Heart left ventricle (tissue), 16 donors: ENCODE results near the gene AMBP. TPM values are rescaled to one million over a fixed set of nuclear protein-coding genes. Genes with fewer than 3 reads are reported as not detected.

Source experiments
- ATAC-seq, 4 donors: fragments of 200-7000 bp; cut with Tn5 transposase; one replicate each; pipeline ENCODE4 v1.9.1; 2020 to 2022; ENCODE audit warnings: moderate library complexity in 4 of 4, mild to moderate bottlenecking in 3 of 4, moderate number of reproducible peaks in 1 of 4
- DNase-seq, 5 donors: peaks; one replicate each; pipeline ENCODE4 v3.0.0-alpha.2; 2020
- H3K27ac ChIP-seq, 12 donors: fragments of 200-600 bp; sonication (generic) in 4 of 12; one replicate each; pipeline versions ENCODE4 v1.5.0 to v1.8.0; 2016 to 2022; ENCODE audit warnings: mild to moderate bottlenecking in 2 of 12
- H3K27me3 ChIP-seq, 9 donors: fragments of 200-600 bp; sonication (generic) in 2 of 9; one replicate each; pipeline versions ENCODE4 v1.5.1 to v1.8.0; 2016 to 2022; ENCODE audit warnings: mild to moderate bottlenecking in 3 of 9
- H3K36me3 ChIP-seq, 9 donors: fragments of 200-600 bp; sonication (generic) in 2 of 9; one replicate each; pipeline versions ENCODE4 v1.5.0 to v1.8.0; 2018 to 2022; ENCODE audit warnings: mild to moderate bottlenecking in 2 of 9
- H3K4me1 ChIP-seq, 12 donors: fragments of 200-600 bp; sonication (generic) in 4 of 12; one replicate each; pipeline versions ENCODE4 v1.5.0 to v1.8.0; 2016 to 2022; ENCODE audit warnings: mild to moderate bottlenecking in 3 of 12
- H3K4me3 ChIP-seq, 12 donors: fragments of 200-600 bp; sonication (generic) in 4 of 12; one replicate each; pipeline versions ENCODE4 v1.5.0 to v1.8.0; 2017 to 2022; ENCODE audit warnings: mild to moderate bottlenecking in 9 of 12, moderate library complexity in 4 of 12
- H3K9me3 ChIP-seq, 12 donors: fragments of 200-600 bp; sonication (generic) in 4 of 12; one replicate each; pipeline versions ENCODE4 v1.5.0 to v1.8.0; 2016 to 2022; ENCODE audit warnings: mild to moderate bottlenecking in 1 of 12
- CTCF ChIP-seq, 12 donors: fragments of 200-600 bp; sonication (generic) in 4 of 12; IDR thresholded peaks; one replicate each; pipeline versions ENCODE4 v1.5.0 to v1.8.0; 2018 to 2022; ENCODE audit warnings: antibody characterized with exemption in 12 of 12, mild to moderate bottlenecking in 5 of 12
- POLR2A ChIP-seq, 2 donors: fragments of 450-650 bp; IDR thresholded peaks; one replicate each; pipeline ENCODE4 v1.6.1; 2017; ENCODE audit warnings: antibody characterized with exemption in 2 of 2, mild to moderate bottlenecking in 2 of 2, moderate library complexity in 2 of 2
- WGBS, 4 donors: extraction: QIAGEN DNeasy Blood & Tissue Kit in 2 of 4; methylation state at CpG; one replicate each; pipeline versions ENCODE4 v1.1.5 to v1.1.7; 2013 to 2018; 5-methylcytosine and 5-hydroxymethylcytosine counted together
- intact Hi-C, 10 donors: fragments of 100-400 bp; cut with DNase I; formaldehyde crosslinking; loops; one replicate each; pipeline versions ENCODE4 v1.11.1 to v1.14.2; 2022
- polyA plus RNA-seq, 2 donors: library from polyadenylated mRNA; stranded (reverse); fragments of 200-250 nt; gene quantifications; one replicate each; pipeline ENCODE4 v1.2.3, GENCODE V29; 2013
- total RNA-seq, 9 donors: library from RNA; depleted of rRNA in 2 of 9; stranded (reverse); fragments of >200 nt in 2 of 9; fragmentation: NEBNext Ultra II Directional in 3 of 9; extraction: Animal tissue kit (Norgen Biotek cat#: 25700) in 3 of 9; gene quantifications; one replicate each; pipeline versions ENCODE4 v1.1.0 to v1.2.4, GENCODE V29; 2016 to 2023
- donor health status: ischemic (EF 13 %, LVEDD 7.1; RV severe dilation, severe dysfunction).
- donor health status: healthy with polysubstance abuse.
- donor health status: DM: no; HTN: yes; CAD: no.
- donor health status: DM: no; HTN: no; CAD: no.
- donor health status: ischemic (EF 25% LVEDD 6.9; RV normal size, moderate dysfunction).
- donor health status: ischemic (EF 25% LVEDD 5.7; RV mildly dilated, moderate dysfunction).
- donor health status: healthy.
- donor health status: DM: yes; HTN: yes; CAD: no.
- donor health status: ischemic (EF 35%, LVEDD 5.7; RV mildly dilated, moderate dysfunction).
- donor health status: nonischemic (EF 11% LVEDD 7.7; RV severe dilation, severe dysfunction).
- donor health status: DM: yes; HTN: yes; CAD: no.
- donor health status: PGD.
- donor health status: ischemic (EF 29% LVEDD 5.4; RV normal size, mild dysfunction).
- donor health status: nonischemic (EF 23%, LVEDD 6.1; RV moderate dilation, normal function).

The AMBP gene
- total and polyA plus RNA-seq, 11 donors, result 0.08 to 0.32 (median 0.20) TPM; not detected in 8

- intact Hi-C loops, result no loop called here
- no peak overlapping the region for H3K27ac ChIP-seq
Measured at GRCh38 chr9:114119242-114120191, 41.4 kb upstream of the AMBP start.

GRCh38 chr9:114117996-114118830 is 40.1 kb upstream of the AMBP start:
- no peak for ATAC-seq
- H3K27me3 ChIP-seq, result peaks cover 0 to 9% (median 0%) of the 10 kb centered on the region in 9 donors

More at GRCh38 chr9:114119242-114120191, 41.4 kb upstream of the AMBP start:
- Histone ChIP-seq H3K9me3 (no peaks in the 10 kb centered on the region), H3K4me3 (no peak overlapping the region), H3K4me1 (peaks cover 0 to 18% (median 3%) of the 10 kb centered on the region in 12 donors), H3K36me3 (no peaks in the 10 kb centered on the region), H3K27me3 (peaks cover 0 to 9% (median 0%) of the 10 kb centered on the region in 9 donors)
- no peak for ATAC-seq
- TF ChIP-seq CTCF (IDR thresholded peaks at IDR 0.05) (no peak), POLR2A (IDR thresholded peaks at IDR 0.05) (no peak)
- DNase-seq, result no peak
- WGBS, 4 donors, result 54 to 73% (median 65%) methylated on average over 8 to 9 of the region's 9 CpGs

GRCh38 chr9:114117614-114117995 is 39.5 kb upstream of the AMBP start:
- WGBS, 4 donors, result 84 to 98% (median 94%) methylated on average over 7 of the region's 7 CpGs
- TF ChIP-seq CTCF (IDR thresholded peaks at IDR 0.05), result no peak
- no peak for TF ChIP-seq POLR2A (IDR thresholded peaks at IDR 0.05)
- intact Hi-C loops, result no loop called here

More at GRCh38 chr9:114117996-114118830, 40.1 kb upstream of the AMBP start:
- Histone ChIP-seq H3K36me3 (no peaks in the 10 kb centered on the region), H3K4me1 (peaks cover 0 to 15% (median 8%) of the 10 kb centered on the region in 12 donors), H3K9me3 (no peaks in the 10 kb centered on the region), H3K4me3 (no peak overlapping the region), H3K27ac (no peak overlapping the region)
- WGBS, 4 donors, result 68 to 76% (median 73%) methylated on average over 19 to 21 of the region's 21 CpGs
- intact Hi-C loops, result no loop called here
- DNase-seq, result peak in 1 of 5 donors; percentile 12
- TF ChIP-seq CTCF (IDR thresholded peaks at IDR 0.05) (no peak), POLR2A (IDR thresholded peaks at IDR 0.05) (no peak)

More at GRCh38 chr9:114117614-114117995, 39.5 kb upstream of the AMBP start:
- Histone ChIP-seq H3K27me3 (peaks cover 0 to 9% (median 0%) of the 10 kb centered on the region in 9 donors), H3K36me3 (no peaks in the 10 kb centered on the region), H3K27ac (no peak overlapping the region), H3K4me3 (no peak overlapping the region), H3K4me1 (peaks cover 0 to 19% (median 12%) of the 10 kb centered on the region in 12 donors), H3K9me3 (no peaks in the 10 kb centered on the region)
- DNase-seq (peak in 1 of 5 donors; percentile 19), ATAC-seq (no peak)
